Liver (tissue), 9 donors: ENCODE data around the gene AOPEP. TPM values are rescaled to one million over a fixed set of nuclear protein-coding genes. Genes with fewer than 3 reads are reported as not detected.
"Not testable (repeated sequence)": the region's sequence is repeated elsewhere in the genome, so short reads cannot be mapped to it uniquely, and the experiment has no call there.

ENCODE experiments used
- DNase-seq: peaks from one replicate; pipeline ENCODE4 v3.0.0-alpha.2; 2017; ENCODE audit warnings: low spot score
- H3K27ac ChIP-seq, 2 donors: one replicate each; pipeline ENCODE4 v1.7.0; 2013; ENCODE audit warnings: inconsistent platforms in 2 of 2, low read length in 2 of 2, control low read depth in 1 of 2, low read depth in 1 of 2, mild to moderate bottlenecking in 1 of 2
- H3K27me3 ChIP-seq, 4 donors: one replicate each; pipeline versions ENCODE4 v1.6.1 to v1.7.0; 2013; ENCODE audit warnings: low read length in 3 of 4, inconsistent platforms in 1 of 4, mild to moderate bottlenecking in 1 of 4, moderate library complexity in 1 of 4; ENCODE audit not compliant: control insufficient read depth in 4 of 4, insufficient read depth in 4 of 4
- H3K36me3 ChIP-seq, 4 donors: one replicate each; pipeline versions ENCODE4 v1.6.1 to v1.7.0; 2013; ENCODE audit warnings: low read length in 3 of 4, mild to moderate bottlenecking in 3 of 4, low read depth in 1 of 4, moderate library complexity in 1 of 4; ENCODE audit not compliant: control insufficient read depth in 4 of 4, insufficient read depth in 3 of 4
- H3K4me1 ChIP-seq, 4 donors: one replicate each; pipeline versions ENCODE4 v1.6.1 to v1.7.0; 2013; ENCODE audit warnings: low read length in 3 of 4, mild to moderate bottlenecking in 3 of 4, moderate library complexity in 1 of 4; ENCODE audit not compliant: control insufficient read depth in 4 of 4, insufficient read depth in 4 of 4
- H3K4me3 ChIP-seq, 3 donors: one replicate each; pipeline versions ENCODE4 v1.6.1 to v1.7.0; 2013; ENCODE audit warnings: low read length in 3 of 3, control low read depth in 1 of 3, low read depth in 1 of 3, mild to moderate bottlenecking in 1 of 3
- H3K9ac ChIP-seq, 2 donors: one replicate each; pipeline ENCODE4 v1.7.0; 2013; ENCODE audit warnings: low read length in 2 of 2, mild to moderate bottlenecking in 2 of 2, moderate library complexity in 2 of 2, control low read depth in 1 of 2, low read depth in 1 of 2
- H3K9me3 ChIP-seq, 4 donors: one replicate each; pipeline versions ENCODE4 v1.6.1 to v1.7.0; 2013; ENCODE audit warnings: low read length in 3 of 4; ENCODE audit not compliant: control insufficient read depth in 4 of 4
- EGR1 ChIP-seq, 2 donors: IDR thresholded peaks; 2 replicates each; pipeline ENCODE4 v1.6.1; 2016 to 2018; ENCODE audit warnings: antibody characterized with exemption in 2 of 2, low read depth in 2 of 2
- FOXA1 ChIP-seq: IDR thresholded peaks from 2 replicates; pipeline ENCODE4 v1.6.1; 2016; ENCODE audit warnings: antibody characterized with exemption
- FOXA2 ChIP-seq: IDR thresholded peaks from 2 replicates; pipeline ENCODE4 v1.6.1; 2016; ENCODE audit warnings: antibody characterized with exemption
- GABPA ChIP-seq, 2 donors: IDR thresholded peaks in 1 of 2; conservative IDR thresholded peaks in 1 of 2; 2 replicates each; pipeline ENCODE4 v1.6.1; 2016; ENCODE audit warnings: antibody characterized with exemption in 2 of 2, mild to moderate bottlenecking in 1 of 2, moderate library complexity in 1 of 2
- HNF4G ChIP-seq: IDR thresholded peaks from 2 replicates; pipeline ENCODE4 v1.6.1; 2016; ENCODE audit warnings: antibody characterized with exemption
- JUND ChIP-seq, 2 donors: IDR thresholded peaks; 2 replicates each; pipeline ENCODE4 v1.6.1; 2016; ENCODE audit warnings: antibody characterized with exemption in 2 of 2
- MAX ChIP-seq: IDR thresholded peaks from 2 replicates; pipeline ENCODE4 v1.6.1; 2016; ENCODE audit warnings: antibody characterized with exemption
- NR2F2 ChIP-seq: IDR thresholded peaks from 2 replicates; pipeline ENCODE4 v1.6.1; 2016; ENCODE audit warnings: antibody characterized with exemption
- RAD21 ChIP-seq, 2 donors: IDR thresholded peaks; 2 replicates each; pipeline ENCODE4 v1.6.1; 2016; ENCODE audit warnings: antibody characterized with exemption in 2 of 2, mild to moderate bottlenecking in 2 of 2
- RXRA ChIP-seq, 2 donors: IDR thresholded peaks; 2 replicates each; pipeline ENCODE4 v1.6.1; 2017 to 2018; ENCODE audit warnings: antibody characterized with exemption in 2 of 2, mild to moderate bottlenecking in 1 of 2
- SP1 ChIP-seq: IDR thresholded peaks from 2 replicates; pipeline ENCODE4 v1.6.1; 2018; ENCODE audit warnings: antibody characterized with exemption, mild to moderate bottlenecking
- TAF1 ChIP-seq: conservative IDR thresholded peaks from 2 replicates; pipeline ENCODE4 v1.6.1; 2016; ENCODE audit warnings: antibody characterized with exemption, mild to moderate bottlenecking
- YY1 ChIP-seq: IDR thresholded peaks from 2 replicates; pipeline ENCODE4 v1.6.1; 2016; ENCODE audit warnings: antibody characterized with exemption, mild to moderate bottlenecking
- ZBTB33 ChIP-seq: IDR thresholded peaks from 2 replicates; pipeline ENCODE4 v1.6.1; 2016; ENCODE audit warnings: antibody characterized with exemption
- WGBS: extraction: QIAGEN DNeasy Blood & Tissue Kit; methylation state at CpG from one replicate; pipeline ENCODE4 v1.1.7; 2013; 5-methylcytosine and 5-hydroxymethylcytosine counted together
- polyA plus RNA-seq, 2 donors: library from polyadenylated mRNA; stranded (reverse) in 1 of 2; unstranded in 1 of 2; fragments of 200-250 nt in 1 of 2; fragments of >200 nt in 1 of 2; fragmentation: Nextera tagmentation in 1 of 2; extraction: Ambion mirVana in 1 of 2; gene quantifications; one replicate each; pipeline versions ENCODE4 v1.2.1 to v1.2.3, GENCODE V29; 2013 to 2015
- total RNA-seq, 2 donors: library from RNA; depleted of rRNA; stranded (reverse); fragments of >200 nt; gene quantifications; one replicate each; pipeline ENCODE4 v1.2.3, GENCODE V29; 2014
- donor health status: healthy.
- donor health status: healthy.
- donor health status: healthy.
- donor health status: healthy.
- donor health status: healthy.

AOPEP gene
- total and polyA plus RNA-seq, 4 donors = 22.2 to 77.1 (median 34.8) TPM

- Histone ChIP-seq H3K9ac (no peak overlapping the region), H3K4me3 (no peak overlapping the region), H3K9me3 (no peaks in the 10 kb centered on the region), H3K36me3 (peaks cover 9 to 66% (median 52%) of the 10 kb centered on the region in 4 donors), H3K4me1 (peaks cover 11 to 35% (median 20%) of the 10 kb centered on the region in 4 donors), H3K27me3 (no peaks in the 10 kb centered on the region), H3K27ac (peak overlapping the region; percentile 5 to 40)
- WGBS = 97% methylated on average over 2 of the region's 2 CpGs
- TF ChIP-seq HNF4G (no peak), JUND (IDR thresholded peaks at IDR 0.05) (no peak), RXRA (IDR thresholded peaks at IDR 0.05) (no peak), ZBTB33 (no peak), TAF1 (no peak), FOXA2 (no peak), NR2F2 (no peak), SP1 (no peak), MAX (no peak), GABPA (IDR thresholded peaks at IDR 0.05 in 1 of 2, conservative IDR thresholded peaks at IDR 0.05 in 1 of 2) (no peak), EGR1 (IDR thresholded peaks at IDR 0.05; ENCODE audit: low read depth in 2 of 2) (no peak), FOXA1 (no peak), RAD21 (IDR thresholded peaks at IDR 0.05) (no peak)
- DNase-seq = no peak
These were observed 291.2 kb downstream of the AOPEP start for GRCh38 chr9:95017661-95018060.

- WGBS = 77% methylated on average over 11 of the region's 11 CpGs
- Histone ChIP-seq H3K27ac (peak overlapping the region; percentile 5 to 47), H3K36me3 (peaks cover 9 to 66% (median 52%) of the 10 kb centered on the region in 4 donors), H3K4me3 (no peak overlapping the region), H3K4me1 (peaks cover 16 to 41% (median 26%) of the 10 kb centered on the region in 4 donors), H3K9me3 (no peaks in the 10 kb centered on the region), H3K9ac (peak overlapping the region in 1 of 2 donors; percentile 2), H3K27me3 (no peaks in the 10 kb centered on the region)
- no peak for DNase-seq
- no peak for TF ChIP-seq YY1
- peak in 1 of 2 donors; percentile 6 for TF ChIP-seq RAD21 (IDR thresholded peaks at IDR 0.05)
These were observed 291.8 kb downstream of the AOPEP start for GRCh38 chr9:95018099-95018936.

GRCh38 chr9:95020644-95021043 is 294.1 kb downstream of the AOPEP start:
- WGBS = 99% methylated on average over 6 of the region's 6 CpGs

More at GRCh38 chr9:95020644-95021043, 294.1 kb downstream of the AOPEP start:
- DNase-seq, H3K9me3 ChIP-seq, H3K9ac ChIP-seq, H3K27me3 ChIP-seq, H3K27ac ChIP-seq, H3K4me3 ChIP-seq: not testable (repeated sequence)
- Histone ChIP-seq H3K36me3 (peaks cover 9 to 46% (median 38%) of the 10 kb centered on the region in 4 donors), H3K4me1 (peaks cover 19 to 64% (median 44%) of the 10 kb centered on the region in 4 donors)
